HG02970 (cell line): Measurements from ENCODE around the gene DPH1.
"Not testable (repeated sequence)": the region's sequence is repeated elsewhere in the genome, so short reads cannot be mapped to it uniquely, and the experiment has no call there.

Experiments
- ATAC-seq: cut with Tn5 transposase; IDR thresholded peaks from one replicate; pipeline ENCODE4 v1.9.1; 2021; ENCODE audit warnings: mild to moderate bottlenecking, moderate library complexity, moderate number of reproducible peaks; ENCODE audit not compliant: unreplicated experiment, low FRiP score

The DPH1 gene

DNA sequence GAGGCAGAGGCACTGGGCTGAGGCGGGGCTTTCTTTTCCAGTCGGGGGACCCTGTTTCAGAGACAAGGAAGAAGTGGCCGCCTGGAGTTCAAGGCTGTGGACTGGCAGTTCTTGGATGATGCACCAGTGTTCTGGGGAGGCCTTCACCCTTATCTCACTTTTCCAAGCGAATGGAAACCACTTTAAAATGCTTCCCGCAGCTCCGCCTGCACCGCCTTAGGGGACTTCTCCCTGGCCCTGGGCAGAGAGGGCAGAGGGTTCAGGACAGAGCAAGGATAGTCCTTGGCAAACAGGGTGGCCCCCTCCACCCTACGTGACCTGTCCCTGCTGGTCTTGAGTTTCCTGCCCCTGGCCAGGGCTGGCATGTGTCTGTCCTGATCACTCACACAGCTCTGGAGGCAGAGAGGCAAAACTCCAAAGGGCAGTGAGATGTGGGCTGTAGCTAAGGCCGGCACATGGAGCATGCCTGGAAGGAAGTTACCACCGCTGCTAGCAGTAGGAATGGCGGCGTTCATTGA is 25.5 kb upstream of the DPH1 start:
- no peak for ATAC-seq

- no peak for ATAC-seq
These were observed 21.4 kb upstream of the DPH1 start for GRCh38 chr17:2008332-2009126.

GRCh38 chr17:2009737-2010136 is 20.2 kb upstream of the DPH1 start:
- no peak for ATAC-seq

GRCh38 chr17:2011411-2012371 is 18.3 kb upstream of the DPH1 start:
- ATAC-seq = no peak

GRCh38 chr17:2012499-2012898 is 17.5 kb upstream of the DPH1 start:
- ATAC-seq = no peak

DNA sequence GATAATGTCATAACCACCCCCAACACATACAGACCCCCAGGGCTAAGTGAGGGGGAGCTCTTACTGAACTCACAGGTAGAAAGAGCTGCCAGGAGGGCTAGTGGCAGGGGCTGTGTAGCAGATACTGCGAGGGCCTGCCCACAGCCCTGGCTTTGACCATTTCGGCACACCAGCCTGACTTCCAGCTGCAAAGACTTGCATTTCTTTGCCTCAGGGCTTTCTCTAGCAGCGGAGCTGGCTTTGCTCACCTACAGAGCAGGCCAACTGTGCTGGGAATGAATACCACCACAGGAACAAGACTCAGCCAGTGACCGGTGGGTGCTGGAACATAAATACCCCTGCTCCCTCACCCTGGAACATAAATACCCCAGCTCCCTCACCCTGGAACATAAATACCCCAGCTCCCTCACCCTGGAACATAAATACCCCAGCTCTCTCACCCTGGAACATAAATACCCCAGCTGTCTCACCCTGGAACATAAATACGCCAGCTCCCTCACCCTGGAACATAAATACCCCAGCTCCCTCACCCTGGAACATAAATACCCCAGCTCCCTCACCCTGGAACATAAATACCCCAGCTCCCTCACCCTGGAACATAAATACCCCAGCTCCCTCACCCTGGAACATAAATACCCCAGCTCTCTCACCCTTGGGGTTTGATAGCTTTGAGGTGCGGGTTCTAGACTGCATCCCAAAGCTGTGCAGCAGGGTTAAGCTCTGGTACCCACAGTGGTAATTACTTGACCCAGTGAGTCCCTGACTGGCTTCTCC is 16.5 kb upstream of the DPH1 start:
- ATAC-seq = not testable (repeated sequence)

DNA sequence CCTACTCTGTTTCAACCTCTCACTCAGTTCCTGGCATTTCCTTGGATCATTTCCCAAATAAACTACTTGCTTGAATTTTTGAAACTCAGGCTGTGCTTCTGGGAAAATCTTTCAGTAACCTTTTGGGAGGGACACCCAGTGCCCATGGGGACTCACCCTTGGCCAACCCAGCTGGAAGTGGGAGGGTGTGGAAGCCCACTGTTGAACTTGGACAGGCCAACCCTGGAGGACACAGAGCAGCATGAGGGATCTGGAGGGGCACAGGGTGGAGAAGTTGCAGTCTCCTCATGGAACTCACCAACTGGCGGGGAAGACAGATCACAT is 16.0 kb upstream of the DPH1 start:
- no peak for ATAC-seq

- no peak for ATAC-seq
These were observed 14.6 kb upstream of the DPH1 start for GRCh38 chr17:2015314-2015713.

- ATAC-seq = no peak
These were observed 13.5 kb upstream of the DPH1 start for GRCh38 chr17:2016494-2016893.

DNA sequence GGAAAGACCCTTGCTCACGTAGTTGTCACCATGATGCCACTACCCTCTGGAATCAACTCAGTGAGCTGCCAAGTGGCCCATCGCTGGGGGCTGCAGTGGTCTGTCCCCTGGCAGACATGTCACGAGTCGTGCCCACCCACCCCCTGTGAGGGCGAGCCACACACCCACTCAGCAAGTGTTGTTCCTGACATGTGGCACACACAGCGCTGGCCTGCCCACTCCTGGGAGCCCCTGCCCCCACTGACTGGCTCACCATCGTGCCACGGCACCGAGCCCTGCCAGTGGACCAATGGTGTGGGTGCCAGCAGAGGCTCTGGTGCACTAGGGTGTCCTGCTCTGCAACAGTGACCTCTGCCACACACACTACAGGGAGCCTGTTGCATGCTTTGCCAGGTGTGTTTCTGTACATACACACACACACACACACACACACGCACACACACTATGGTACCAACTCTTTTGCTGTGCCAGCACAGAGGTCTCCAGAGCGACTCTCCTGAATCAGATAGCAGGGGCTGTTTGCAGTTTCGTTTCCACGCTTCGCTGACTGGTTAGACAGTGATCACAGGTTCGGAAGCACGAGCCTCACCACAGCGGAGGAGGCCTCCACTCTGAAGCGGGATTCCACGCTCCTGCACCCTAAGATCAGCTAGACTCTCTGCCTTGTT is 12.5 kb upstream of the DPH1 start:
- ATAC-seq = no peak

DNA sequence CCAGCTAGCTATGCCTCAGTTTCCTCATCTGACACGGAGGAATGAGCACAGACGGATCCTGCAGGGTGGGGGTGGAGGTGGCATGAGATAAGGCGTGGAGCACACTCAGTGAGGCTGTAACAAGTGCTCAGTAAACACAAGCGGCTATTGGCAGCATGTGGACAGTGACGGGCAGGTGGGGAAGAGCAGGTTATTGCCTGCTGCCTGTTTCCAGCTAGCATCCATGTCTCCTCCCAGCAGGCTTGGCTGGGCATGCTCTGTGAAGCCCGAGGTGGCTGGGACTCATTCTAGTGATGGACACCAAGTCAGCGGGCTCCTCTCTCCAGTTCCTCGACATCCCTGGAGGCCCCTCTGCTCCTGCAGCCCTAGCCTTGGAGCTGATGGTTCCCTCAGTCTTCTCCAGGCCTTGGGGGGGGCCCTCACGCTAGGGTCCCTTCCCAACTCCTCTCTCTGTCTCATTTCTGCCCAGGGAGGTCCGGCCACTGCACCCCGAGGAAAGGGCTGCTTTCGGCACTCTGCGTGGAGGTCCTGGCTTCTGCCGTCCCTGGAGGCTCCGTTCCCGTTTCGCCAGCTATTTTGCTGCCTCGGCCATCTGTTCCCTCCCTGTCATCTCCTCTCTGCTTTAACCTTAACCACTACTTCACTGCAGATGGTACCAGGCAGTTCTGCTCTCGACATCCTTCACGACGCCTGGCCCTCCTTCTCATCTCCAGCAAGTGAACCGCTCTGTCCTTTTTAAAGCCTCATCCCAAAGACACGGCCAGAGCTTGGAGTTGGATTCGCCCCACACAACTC is 11.0 kb upstream of the DPH1 start:
- no peak for ATAC-seq

DNA sequence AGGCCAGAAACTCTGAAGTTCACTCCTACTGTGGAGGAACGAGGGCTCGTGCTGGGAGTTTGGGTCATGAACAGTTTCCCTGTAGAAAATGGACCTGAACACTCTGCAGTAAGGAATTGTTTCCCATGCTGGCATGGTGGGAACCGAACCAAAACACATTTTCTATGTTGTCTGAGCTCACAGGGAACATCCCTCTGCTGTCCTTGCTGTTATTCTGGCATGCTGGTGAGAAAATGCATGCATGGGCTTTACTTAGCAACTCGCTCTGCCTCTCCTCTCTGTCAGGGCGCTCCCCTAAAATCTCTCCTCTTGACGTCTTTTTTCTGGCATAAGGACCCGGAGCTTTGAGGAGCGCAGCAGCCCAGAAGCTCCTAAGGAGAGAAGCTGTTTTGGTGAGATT is 10.2 kb upstream of the DPH1 start:
- ATAC-seq = no peak

- no peak for ATAC-seq
These were observed 9.2 kb upstream of the DPH1 start for GRCh38 chr17:2020721-2021120.

GRCh38 chr17:2022647-2023240 is 7.2 kb upstream of the DPH1 start:
- no peak for ATAC-seq

- ATAC-seq = no peak
These were observed 6.7 kb upstream of the DPH1 start for GRCh38 chr17:2023256-2023655.

GRCh38 chr17:2023692-2024571 is 6.0 kb upstream of the DPH1 start:
- no peak for ATAC-seq

DNA sequence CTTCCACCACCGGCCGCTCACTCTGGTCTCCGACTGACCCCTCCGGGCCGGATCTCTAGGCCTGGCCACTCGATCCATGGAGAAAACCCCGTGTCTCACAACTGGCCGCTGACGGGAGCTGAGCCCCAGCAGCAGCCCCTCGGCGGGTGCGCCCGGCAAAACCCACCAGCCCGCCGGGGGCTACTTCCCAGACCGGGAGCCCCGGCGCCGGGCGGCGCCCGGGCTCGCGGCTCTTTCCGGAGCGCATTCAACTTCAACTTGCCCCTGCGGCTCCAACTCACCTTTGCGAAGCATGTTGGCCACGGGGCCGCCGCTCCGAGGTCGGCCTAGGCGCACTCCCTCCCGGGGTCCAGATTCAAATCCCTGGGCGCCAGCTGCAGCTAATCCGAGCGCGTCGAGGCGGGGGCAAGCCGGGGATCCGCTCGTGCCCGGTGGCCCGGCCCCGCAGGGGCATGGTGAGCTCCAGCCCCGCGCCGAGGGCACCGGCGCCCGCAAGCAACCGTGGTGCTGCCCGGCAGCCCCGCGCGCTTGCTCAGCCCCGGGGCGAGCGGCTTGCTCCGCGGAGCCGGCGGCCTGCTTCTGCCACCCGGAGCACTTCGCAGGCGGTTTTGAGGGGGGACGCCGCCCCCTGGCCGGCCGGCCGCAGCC is 5.3 kb upstream of the DPH1 start:
- ATAC-seq = no peak

DNA sequence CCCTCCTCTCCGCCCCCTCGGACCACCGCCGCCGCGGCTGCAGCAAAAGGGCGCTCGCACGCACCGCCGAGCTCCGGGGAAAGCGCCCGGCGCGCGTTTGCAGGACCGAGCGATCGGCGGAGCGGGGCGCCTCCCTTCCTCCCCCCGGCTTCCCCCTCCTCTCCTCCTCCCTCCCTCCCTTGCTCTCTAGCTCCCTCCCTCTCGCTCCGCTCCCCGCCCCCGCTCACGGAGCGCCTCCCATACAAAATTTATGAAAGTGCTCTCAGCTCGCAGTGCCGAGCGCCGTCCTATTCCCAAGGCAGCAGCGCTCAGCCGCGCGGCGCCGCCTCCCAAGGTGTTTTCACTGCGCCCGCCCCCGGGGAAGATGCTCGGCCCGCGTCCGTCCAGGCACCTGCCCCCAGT is 4.7 kb upstream of the DPH1 start, which contains the start of gene RTN4RL1:
Gene RTN4RL1 (minus strand): TSS at position 115 of the 402 bp plus-strand sequence. CDS start 469 bp downstream, outside the sequence.
- ATAC-seq = no peak
